Measurements from ENCODE around the gene GPR18. TPM values are rescaled to one million over a fixed set of nuclear protein-coding genes. Genes with fewer than 3 reads are reported as not detected.

The GPR18 gene
- total and polyA plus RNA-seq, 2 experiments from 2014 or later, result 1.2 TPM; not detected in 1

DNA sequence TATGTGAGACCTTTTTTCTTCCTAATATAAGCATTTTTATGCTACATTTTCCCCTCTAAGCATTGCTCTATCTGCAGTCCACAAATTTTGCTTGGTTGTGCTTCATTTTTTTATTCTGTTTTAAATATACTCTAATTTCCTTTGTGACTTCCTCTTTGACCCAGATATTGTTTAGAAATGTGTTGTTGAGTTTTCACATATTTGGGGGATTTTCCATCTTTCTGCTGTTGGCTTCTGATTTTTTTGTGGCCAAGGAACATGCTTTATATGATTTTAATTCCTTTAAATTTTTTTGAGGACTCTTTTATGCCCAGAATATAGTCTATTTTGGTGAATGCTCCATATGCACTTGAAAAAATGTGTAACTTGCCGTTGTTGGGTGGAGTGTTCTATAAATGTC lies 34.6 kb downstream of the GPR18 start:
- no peaks in the 10 kb centered on the region for H3K36me3 ChIP-seq
- H3K4me3 ChIP-seq, result no peak overlapping the region
- no peak overlapping the region for H3K27ac ChIP-seq
- no peak for DNase-seq (ENCODE audit: low read depth in 1 of 2, low spot score in 1 of 2)
- H3K27me3 ChIP-seq, result no peaks in the 10 kb centered on the region
- H3K4me1 ChIP-seq (ENCODE audit: low read depth), result peaks cover 10% of the 10 kb centered on the region
- TF ChIP-seq, protein P1, sequence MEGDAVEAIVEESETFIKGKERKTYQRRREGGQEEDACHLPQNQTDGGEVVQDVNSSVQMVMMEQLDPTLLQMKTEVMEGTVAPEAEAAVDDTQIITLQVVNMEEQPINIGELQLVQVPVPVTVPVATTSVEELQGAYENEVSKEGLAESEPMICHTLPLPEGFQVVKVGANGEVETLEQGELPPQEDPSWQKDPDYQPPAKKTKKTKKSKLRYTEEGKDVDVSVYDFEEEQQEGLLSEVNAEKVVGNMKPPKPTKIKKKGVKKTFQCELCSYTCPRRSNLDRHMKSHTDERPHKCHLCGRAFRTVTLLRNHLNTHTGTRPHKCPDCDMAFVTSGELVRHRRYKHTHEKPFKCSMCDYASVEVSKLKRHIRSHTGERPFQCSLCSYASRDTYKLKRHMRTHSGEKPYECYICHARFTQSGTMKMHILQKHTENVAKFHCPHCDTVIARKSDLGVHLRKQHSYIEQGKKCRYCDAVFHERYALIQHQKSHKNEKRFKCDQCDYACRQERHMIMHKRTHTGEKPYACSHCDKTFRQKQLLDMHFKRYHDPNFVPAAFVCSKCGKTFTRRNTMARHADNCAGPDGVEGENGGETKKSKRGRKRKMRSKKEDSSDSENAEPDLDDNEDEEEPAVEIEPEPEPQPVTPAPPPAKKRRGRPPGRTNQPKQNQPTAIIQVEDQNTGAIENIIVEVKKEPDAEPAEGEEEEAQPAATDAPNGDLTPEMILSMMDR (IDR thresholded peaks at IDR 0.05; ENCODE audit: low read depth, low read length), result no peak
- no peaks in the 10 kb centered on the region for H3K9me3 ChIP-seq (ENCODE audit: low read depth)

DNA sequence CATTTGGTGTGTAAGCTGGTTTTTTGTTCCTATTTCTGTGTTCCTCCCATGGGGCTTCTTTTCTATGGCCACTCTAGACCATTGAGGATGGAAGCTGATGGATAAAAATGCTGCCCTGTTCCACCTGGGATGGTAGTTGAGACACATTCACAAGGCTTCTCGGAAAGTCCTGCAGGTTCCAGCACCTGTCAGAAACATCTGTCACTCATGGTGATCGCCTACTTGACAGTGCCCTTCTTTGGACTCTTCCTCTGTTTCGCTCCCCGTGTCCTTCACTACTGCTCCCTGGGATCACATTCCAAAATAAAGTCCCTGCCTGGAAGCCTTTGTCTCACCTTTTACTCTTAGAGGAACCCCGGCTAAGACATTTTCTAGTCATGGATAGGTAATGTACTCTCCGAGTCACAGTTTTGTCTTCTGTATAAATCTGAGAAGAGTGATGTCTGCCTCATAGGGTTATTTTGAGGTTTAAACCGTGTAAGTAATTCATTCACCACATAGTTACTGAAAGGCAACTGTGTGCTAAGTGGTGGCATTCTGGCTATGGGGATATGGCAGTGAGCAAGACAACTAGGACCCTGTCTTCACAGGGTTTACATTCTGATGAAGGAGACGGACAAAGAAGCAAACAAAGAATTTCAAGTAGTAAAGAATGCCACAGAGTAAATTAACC lies 36.5 kb downstream of the GPR18 start:
- H3K36me3 ChIP-seq, result no peaks in the 10 kb centered on the region
- H3K4me3 ChIP-seq, result no peak overlapping the region
- H3K27ac ChIP-seq, result no peak overlapping the region
- peaks cover 20% of the 10 kb centered on the region for H3K4me1 ChIP-seq (ENCODE audit: low read depth)
- no peaks in the 10 kb centered on the region for H3K27me3 ChIP-seq
- TF ChIP-seq, protein P1 (IDR thresholded peaks at IDR 0.05; ENCODE audit: low read depth, low read length), result no peak
- DNase-seq (ENCODE audit: low read depth in 1 of 2, low spot score in 1 of 2), result no peak
- H3K9me3 ChIP-seq (ENCODE audit: low read depth), result no peaks in the 10 kb centered on the region

DNA sequence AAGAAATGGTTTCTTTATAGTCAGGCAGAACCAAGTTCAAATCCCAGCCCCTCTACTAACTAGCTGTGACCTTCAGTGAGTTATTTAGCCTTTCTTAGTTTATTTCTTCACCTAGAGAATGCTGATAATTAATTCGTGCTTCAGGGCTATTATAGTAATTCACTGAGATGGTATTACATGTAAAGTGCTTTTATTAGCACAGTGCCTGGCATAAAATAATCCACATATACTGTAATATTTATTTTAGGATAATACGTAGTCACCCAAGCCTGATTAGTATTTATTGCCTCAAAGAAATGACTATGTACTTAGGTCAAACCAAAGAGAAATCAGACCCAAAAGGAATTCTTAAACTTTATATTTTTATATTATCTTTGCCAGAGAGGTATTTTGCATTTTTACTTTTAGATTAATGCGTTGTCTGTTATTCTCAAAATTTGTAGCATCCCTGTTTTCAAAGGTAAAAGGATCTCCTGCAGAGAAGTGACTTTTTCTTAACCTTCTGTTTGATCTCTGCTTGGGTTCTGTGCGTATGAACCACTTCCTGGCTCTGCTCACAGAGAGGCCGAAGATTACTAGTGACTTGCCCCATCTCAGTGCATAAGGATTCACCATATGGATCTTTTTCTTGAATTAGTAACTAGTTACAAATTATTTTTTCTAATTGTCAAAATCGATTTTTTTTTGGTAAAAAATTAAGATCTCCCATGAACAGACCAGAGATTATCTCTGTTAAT lies 37.8 kb downstream of the GPR18 start:
- DNase-seq (ENCODE audit: low read depth in 1 of 2, low spot score in 1 of 2), result no peak
- Histone ChIP-seq H3K27me3 (no peaks in the 10 kb centered on the region), H3K27ac (peak overlapping the region; percentile 6), H3K36me3 (no peaks in the 10 kb centered on the region), H3K4me3 (no peak overlapping the region), H3K9me3 (ENCODE audit: low read depth) (no peaks in the 10 kb centered on the region), H3K4me1 (ENCODE audit: low read depth) (peaks cover 20% of the 10 kb centered on the region)
- TF ChIP-seq, protein P1 (IDR thresholded peaks at IDR 0.05; ENCODE audit: low read depth, low read length), result no peak

DNA sequence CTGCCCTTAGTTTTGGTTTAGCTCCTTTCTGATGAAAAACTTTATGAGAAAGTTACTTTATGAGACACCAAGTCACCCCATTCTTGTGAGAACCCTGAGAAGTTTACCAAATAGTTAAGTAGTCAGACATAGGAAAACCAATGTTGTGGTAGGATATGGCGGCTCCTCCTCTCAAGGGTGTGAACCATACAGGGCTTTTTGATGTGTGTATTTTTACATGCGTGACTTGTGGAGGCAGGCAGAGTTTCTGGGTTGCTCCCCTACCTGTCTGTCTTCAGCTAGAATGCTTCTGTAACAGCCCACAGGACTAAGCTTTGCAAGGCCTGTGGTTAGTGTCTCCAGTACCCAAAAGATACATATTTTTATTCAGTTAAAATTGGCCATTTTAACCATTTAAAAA lies 39.2 kb downstream of the GPR18 start:
- Histone ChIP-seq H3K4me1 (ENCODE audit: low read depth) (peaks cover 20% of the 10 kb centered on the region), H3K27me3 (no peaks in the 10 kb centered on the region)

DNA sequence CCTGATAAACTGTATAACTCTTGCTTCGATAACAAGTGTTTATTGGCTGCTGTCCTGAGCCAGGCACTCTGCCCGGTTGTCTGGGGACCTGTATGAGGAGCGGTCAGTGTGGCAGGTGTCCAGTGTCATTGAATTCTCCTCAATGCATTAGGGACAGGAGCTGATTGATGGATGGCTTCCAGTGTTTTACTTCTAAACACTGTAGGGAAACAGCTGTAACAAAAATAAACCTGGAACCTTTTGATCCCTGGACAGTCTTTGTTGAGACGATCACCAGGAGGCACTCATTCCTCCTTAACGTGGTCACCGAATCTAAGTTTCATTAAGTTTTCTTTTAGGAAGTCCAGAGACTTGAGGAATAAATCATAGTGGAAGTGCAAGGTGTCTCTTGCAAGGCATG lies 39.6 kb downstream of the GPR18 start:
- H3K4me3 ChIP-seq, result no peak overlapping the region
- H3K27ac ChIP-seq, result peak overlapping the region; percentile 82
- no peak for DNase-seq (ENCODE audit: low read depth in 1 of 2, low spot score in 1 of 2)
- H3K4me1 ChIP-seq (ENCODE audit: low read depth), result peaks cover 20% of the 10 kb centered on the region
- TF ChIP-seq, protein P1 (IDR thresholded peaks at IDR 0.05; ENCODE audit: low read depth, low read length), result no peak
- H3K36me3 ChIP-seq, result no peaks in the 10 kb centered on the region
- H3K27me3 ChIP-seq, result no peaks in the 10 kb centered on the region
- no peaks in the 10 kb centered on the region for H3K9me3 ChIP-seq (ENCODE audit: low read depth)

More for the DNA sequence above, 39.2 kb downstream of the GPR18 start:
- DNase-seq (ENCODE audit: low read depth in 1 of 2, low spot score in 1 of 2), result no peak
- TF ChIP-seq, protein P1 (IDR thresholded peaks at IDR 0.05; ENCODE audit: low read depth, low read length), result no peak
- no peak overlapping the region for H3K4me3 ChIP-seq
- H3K27ac ChIP-seq, result peak overlapping the region; percentile 82
- H3K9me3 ChIP-seq (ENCODE audit: low read depth), result no peaks in the 10 kb centered on the region
- H3K36me3 ChIP-seq, result no peaks in the 10 kb centered on the region

Measured in cardiac muscle cell (in vitro differentiated cells and primary cell).